Left lung (tissue), 10 donors: ENCODE measurements around the gene ITGB1. TPM values are rescaled to one million over a fixed set of nuclear protein-coding genes. Genes with fewer than 3 reads are reported as not detected.

Source experiments
- ATAC-seq: fragments of 200-7000 bp; cut with Tn5 transposase; one replicate; pipeline ENCODE4 v1.9.1; 2020; ENCODE audit warnings: moderate library complexity
- DNase-seq, 4 donors: peaks; one replicate each; pipeline ENCODE4 v3.0.0-alpha.2; 2013 to 2020
- H3K27ac ChIP-seq, 2 donors: fragments of 200-600 bp; sonication (generic) in 1 of 2; one replicate each; pipeline versions ENCODE4 v1.5.0 to v1.8.0; 2020 to 2021
- H3K27me3 ChIP-seq, 2 donors: fragments of 200-600 bp; sonication (generic) in 1 of 2; one replicate each; pipeline versions ENCODE4 v1.5.0 to v1.8.0; 2020 to 2021
- H3K36me3 ChIP-seq, 2 donors: fragments of 200-600 bp; sonication (generic) in 1 of 2; one replicate each; pipeline versions ENCODE4 v1.5.0 to v1.8.0; 2020 to 2021
- H3K4me1 ChIP-seq, 2 donors: fragments of 200-600 bp; one replicate each; pipeline ENCODE4 v1.8.0; 2021
- H3K4me3 ChIP-seq, 2 donors: fragments of 200-600 bp; sonication (generic) in 1 of 2; one replicate each; pipeline versions ENCODE4 v1.5.0 to v1.8.0; 2020 to 2021; ENCODE audit warnings: mild to moderate bottlenecking in 1 of 2
- H3K9me3 ChIP-seq, 2 donors: fragments of 200-600 bp; sonication (generic) in 1 of 2; one replicate each; pipeline versions ENCODE4 v1.5.0 to v1.8.0; 2020 to 2021
- CTCF ChIP-seq, 2 donors: fragments of 200-600 bp; sonication (generic) in 1 of 2; IDR thresholded peaks; one replicate each; pipeline versions ENCODE4 v1.5.0 to v1.8.0; 2021; ENCODE audit warnings: antibody characterized with exemption in 2 of 2
- intact Hi-C, 2 donors: fragments of 100-400 bp; cut with DNase I; formaldehyde crosslinking; loops; one replicate each; pipeline versions ENCODE4 v1.11.2 to v1.14.2; 2022
- polyA plus RNA-seq, 6 donors: library from polyadenylated mRNA; unstranded; fragments of 120-200 nt; gene quantifications; one replicate each; pipeline ENCODE4 v1.2.1, GENCODE V29; 2013; ENCODE audit not compliant: insufficient read length in 6 of 6
- total RNA-seq, 2 donors: library from RNA; stranded (reverse); fragmentation: NEBNext Ultra II Directional; extraction: Animal tissue kit (Norgen Biotek cat#: 25700); gene quantifications; one replicate each; pipeline ENCODE4 v1.2.1, GENCODE V29; 2021
- donor health status: DM: no; HTN: yes; CAD: no.
- donor health status: DM: no; HTN: no; CAD: no.

Gene ITGB1
- total and polyA plus RNA-seq, 8 donors, result 460 to 642 (median 504) TPM

GRCh38 chr10:32893916-32894664 is 63.9 kb downstream of the ITGB1 start:
- no peaks in the 10 kb centered on the region for H3K9me3 ChIP-seq
- intact Hi-C loops, result no loop called here
- no peaks in the 10 kb centered on the region for H3K27me3 ChIP-seq
- TF ChIP-seq CTCF (IDR thresholded peaks at IDR 0.05), result no peak
- no peaks in the 10 kb centered on the region for H3K4me1 ChIP-seq
- ATAC-seq (no peak), DNase-seq (no peak)
- H3K36me3 ChIP-seq, result peaks cover 0 to 30% of the 10 kb centered on the region in 2 donors
- no peak overlapping the region for H3K27ac ChIP-seq
- H3K4me3 ChIP-seq, result no peak overlapping the region

GRCh38 chr10:32893434-32893833 is 64.6 kb downstream of the ITGB1 start:
- Histone ChIP-seq H3K4me3 (no peak overlapping the region), H3K36me3 (peaks cover 0 to 23% of the 10 kb centered on the region in 2 donors), H3K27ac (no peak overlapping the region), H3K9me3 (no peaks in the 10 kb centered on the region), H3K4me1 (no peaks in the 10 kb centered on the region), H3K27me3 (no peaks in the 10 kb centered on the region)
- intact Hi-C loops, result no loop called here
- ATAC-seq (no peak), DNase-seq (no peak)
- TF ChIP-seq CTCF (IDR thresholded peaks at IDR 0.05), result no peak

- Histone ChIP-seq H3K4me1 (no peaks in the 10 kb centered on the region), H3K36me3 (peaks cover 0 to 3% of the 10 kb centered on the region in 2 donors), H3K27ac (no peak overlapping the region), H3K4me3 (no peak overlapping the region), H3K9me3 (no peaks in the 10 kb centered on the region), H3K27me3 (no peaks in the 10 kb centered on the region)
- no peak for TF ChIP-seq CTCF (IDR thresholded peaks at IDR 0.05)
- ATAC-seq (no peak), DNase-seq (no peak)
- intact Hi-C loops, result no loop called here
Observed at GRCh38 chr10:32891261-32891660, 66.8 kb downstream of the ITGB1 start.

GRCh38 chr10:32890444-32890843 is 67.6 kb downstream of the ITGB1 start:
- ATAC-seq, result no peak
- Histone ChIP-seq H3K4me3 (no peak overlapping the region), H3K4me1 (no peaks in the 10 kb centered on the region), H3K9me3 (no peaks in the 10 kb centered on the region), H3K36me3 (no peaks in the 10 kb centered on the region), H3K27me3 (no peaks in the 10 kb centered on the region), H3K27ac (no peak overlapping the region)
- no peak for DNase-seq
- no peak for TF ChIP-seq CTCF (IDR thresholded peaks at IDR 0.05)
- intact Hi-C loops, result no loop called here

GRCh38 chr10:32889631-32890212 is 68.3 kb downstream of the ITGB1 start:
- intact Hi-C loops, result no loop called here
- ATAC-seq (no peak), DNase-seq (no peak)

More at GRCh38 chr10:32889631-32890212, 68.3 kb downstream of the ITGB1 start:
- Histone ChIP-seq H3K4me1 (no peaks in the 10 kb centered on the region), H3K27me3 (no peaks in the 10 kb centered on the region), H3K27ac (no peak overlapping the region), H3K4me3 (no peak overlapping the region), H3K9me3 (no peaks in the 10 kb centered on the region), H3K36me3 (no peaks in the 10 kb centered on the region)
- no peak for TF ChIP-seq CTCF (IDR thresholded peaks at IDR 0.05)
